GM18520 (cell line): ENCODE measurements around the gene INCENP.
"Not testable (repeated sequence)": the region's sequence is repeated elsewhere in the genome, so short reads cannot be mapped to it uniquely, and the experiment has no call there.

ENCODE experiments used
- ATAC-seq: cut with Tn5 transposase; IDR thresholded peaks from one replicate; pipeline ENCODE4 v1.9.1; 2021; ENCODE audit not compliant: unreplicated experiment

Gene INCENP

GRCh38 chr11:62169448-62169847 is 45.6 kb downstream of the INCENP start:
- no peak for ATAC-seq

- no peak for ATAC-seq
Observed at GRCh38 chr11:62169935-62170334, 46.1 kb downstream of the INCENP start.

GRCh38 chr11:62171261-62171723 is 47.5 kb downstream of the INCENP start:
- no peak for ATAC-seq

GRCh38 chr11:62172294-62172693 is 48.5 kb downstream of the INCENP start:
- no peak for ATAC-seq

- no peak for ATAC-seq
Observed at GRCh38 chr11:62176766-62177165, 53.0 kb downstream of the INCENP start.

- no peak for ATAC-seq
Observed at GRCh38 chr11:62179995-62180394, 56.2 kb downstream of the INCENP start.

GRCh38 chr11:62181097-62181496 is 57.3 kb downstream of the INCENP start:
- ATAC-seq = no peak

GRCh38 chr11:62182147-62182891 is 58.5 kb downstream of the INCENP start:
- ATAC-seq = no peak

GRCh38 chr11:62186195-62186594 is 62.4 kb downstream of the INCENP start:
- ATAC-seq = no peak

- no peak for ATAC-seq
Observed at GRCh38 chr11:62190011-62190410, 66.2 kb downstream of the INCENP start, which contains the start of gene SCGB1D1. Gene SCGB1D1, plus strand, starts transcription at chr11:62190216. Its CDS starts 69 bp downstream, at chr11:62190285.

- no peak for ATAC-seq
Observed at GRCh38 chr11:62193952-62194351, 70.1 kb downstream of the INCENP start.

GRCh38 chr11:62195010-62195409 is 71.2 kb downstream of the INCENP start:
- not testable (repeated sequence) for ATAC-seq

GRCh38 chr11:62195945-62196344 is 72.1 kb downstream of the INCENP start:
- ATAC-seq = no peak

GRCh38 chr11:62197400-62197799 is 73.6 kb downstream of the INCENP start:
- not testable (repeated sequence) for ATAC-seq

- ATAC-seq = no peak
Observed at GRCh38 chr11:62201376-62201775, 77.6 kb downstream of the INCENP start.
